Measurements from ENCODE around the gene COX14. TPM values are rescaled to one million over a fixed set of nuclear protein-coding genes. Genes with fewer than 3 reads are reported as not detected.

COX14 gene
- total and polyA plus RNA-seq, 4 donors, result 26.7 to 172 (median 53.5) TPM

DNA sequence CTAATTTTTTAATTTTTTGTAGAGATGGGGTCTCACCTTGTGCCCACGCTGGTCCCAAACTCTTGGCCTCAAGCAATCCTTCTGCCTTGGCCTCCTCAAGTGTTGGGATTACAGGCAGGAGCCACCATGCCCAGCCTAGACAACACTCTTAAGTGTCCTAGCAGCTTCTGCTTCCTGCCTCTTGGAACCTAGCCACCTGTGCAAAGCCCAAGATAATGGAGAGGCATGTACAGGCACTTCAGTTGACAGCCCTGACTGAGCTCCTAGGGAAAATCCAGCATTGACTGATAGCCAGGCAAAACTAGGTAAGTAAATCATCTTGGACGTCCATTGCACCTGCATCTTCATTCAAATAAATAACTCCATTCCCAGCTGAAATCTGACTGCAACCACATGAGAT lies 15.5 kb downstream of the COX14 start (continued):
- TF ChIP-seq, protein P1, sequence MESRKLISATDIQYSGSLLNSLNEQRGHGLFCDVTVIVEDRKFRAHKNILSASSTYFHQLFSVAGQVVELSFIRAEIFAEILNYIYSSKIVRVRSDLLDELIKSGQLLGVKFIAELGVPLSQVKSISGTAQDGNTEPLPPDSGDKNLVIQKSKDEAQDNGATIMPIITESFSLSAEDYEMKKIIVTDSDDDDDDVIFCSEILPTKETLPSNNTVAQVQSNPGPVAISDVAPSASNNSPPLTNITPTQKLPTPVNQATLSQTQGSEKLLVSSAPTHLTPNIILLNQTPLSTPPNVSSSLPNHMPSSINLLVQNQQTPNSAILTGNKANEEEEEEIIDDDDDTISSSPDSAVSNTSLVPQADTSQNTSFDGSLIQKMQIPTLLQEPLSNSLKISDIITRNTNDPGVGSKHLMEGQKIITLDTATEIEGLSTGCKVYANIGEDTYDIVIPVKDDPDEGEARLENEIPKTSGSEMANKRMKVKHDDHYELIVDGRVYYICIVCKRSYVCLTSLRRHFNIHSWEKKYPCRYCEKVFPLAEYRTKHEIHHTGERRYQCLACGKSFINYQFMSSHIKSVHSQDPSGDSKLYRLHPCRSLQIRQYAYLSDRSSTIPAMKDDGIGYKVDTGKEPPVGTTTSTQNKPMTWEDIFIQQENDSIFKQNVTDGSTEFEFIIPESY (IDR thresholded peaks at IDR 0.05), result no peak
- TF ChIP-seq RAD21 (IDR thresholded peaks at IDR 0.05), result no peak
- TF ChIP-seq, protein P2, sequence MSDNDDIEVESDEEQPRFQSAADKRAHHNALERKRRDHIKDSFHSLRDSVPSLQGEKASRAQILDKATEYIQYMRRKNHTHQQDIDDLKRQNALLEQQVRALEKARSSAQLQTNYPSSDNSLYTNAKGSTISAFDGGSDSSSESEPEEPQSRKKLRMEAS (IDR thresholded peaks at IDR 0.05), result no peak
- no peak for TF ChIP-seq NR2F2 (IDR thresholded peaks at IDR 0.05)
- no peak for TF ChIP-seq RXRA (IDR thresholded peaks at IDR 0.05)
- TF ChIP-seq YY1 (IDR thresholded peaks at IDR 0.05), result no peak
- TF ChIP-seq GABPA (IDR thresholded peaks at IDR 0.05 in 1 of 2, conservative IDR thresholded peaks at IDR 0.05 in 1 of 2), result no peak
- TF ChIP-seq FOXA1 (IDR thresholded peaks at IDR 0.05), result no peak
- no peak for TF ChIP-seq HNF4G (IDR thresholded peaks at IDR 0.05)

- no peak overlapping the region for H3K27ac ChIP-seq (ENCODE audit: low read depth in 1 of 2, low read length in 2 of 2)
- H3K9ac ChIP-seq (ENCODE audit: low read depth in 1 of 2, low read length in 2 of 2), result no peak overlapping the region
- no peaks in the 10 kb centered on the region for H3K9me3 ChIP-seq (ENCODE audit: control insufficient read depth in 4 of 4, low read length in 3 of 4)
- no peak for DNase-seq (ENCODE audit: low spot score)
- H3K4me3 ChIP-seq (ENCODE audit: low read depth in 1 of 3, low read length in 3 of 3), result no peak overlapping the region
- H3K36me3 ChIP-seq (ENCODE audit: control insufficient read depth in 4 of 4, insufficient read depth in 3 of 4, low read depth in 1 of 4, low read length in 3 of 4), result peaks cover 0 to 24% (median 17%) of the 10 kb centered on the region in 4 donors
- no peaks in the 10 kb centered on the region for H3K27me3 ChIP-seq (ENCODE audit: control insufficient read depth in 4 of 4, insufficient read depth in 4 of 4, low read length in 3 of 4)
- WGBS, result 94% methylated on average over 4 of the region's 4 CpGs
- no peak for TF ChIP-seq RAD21 (IDR thresholded peaks at IDR 0.05)
- TF ChIP-seq, protein P3, sequence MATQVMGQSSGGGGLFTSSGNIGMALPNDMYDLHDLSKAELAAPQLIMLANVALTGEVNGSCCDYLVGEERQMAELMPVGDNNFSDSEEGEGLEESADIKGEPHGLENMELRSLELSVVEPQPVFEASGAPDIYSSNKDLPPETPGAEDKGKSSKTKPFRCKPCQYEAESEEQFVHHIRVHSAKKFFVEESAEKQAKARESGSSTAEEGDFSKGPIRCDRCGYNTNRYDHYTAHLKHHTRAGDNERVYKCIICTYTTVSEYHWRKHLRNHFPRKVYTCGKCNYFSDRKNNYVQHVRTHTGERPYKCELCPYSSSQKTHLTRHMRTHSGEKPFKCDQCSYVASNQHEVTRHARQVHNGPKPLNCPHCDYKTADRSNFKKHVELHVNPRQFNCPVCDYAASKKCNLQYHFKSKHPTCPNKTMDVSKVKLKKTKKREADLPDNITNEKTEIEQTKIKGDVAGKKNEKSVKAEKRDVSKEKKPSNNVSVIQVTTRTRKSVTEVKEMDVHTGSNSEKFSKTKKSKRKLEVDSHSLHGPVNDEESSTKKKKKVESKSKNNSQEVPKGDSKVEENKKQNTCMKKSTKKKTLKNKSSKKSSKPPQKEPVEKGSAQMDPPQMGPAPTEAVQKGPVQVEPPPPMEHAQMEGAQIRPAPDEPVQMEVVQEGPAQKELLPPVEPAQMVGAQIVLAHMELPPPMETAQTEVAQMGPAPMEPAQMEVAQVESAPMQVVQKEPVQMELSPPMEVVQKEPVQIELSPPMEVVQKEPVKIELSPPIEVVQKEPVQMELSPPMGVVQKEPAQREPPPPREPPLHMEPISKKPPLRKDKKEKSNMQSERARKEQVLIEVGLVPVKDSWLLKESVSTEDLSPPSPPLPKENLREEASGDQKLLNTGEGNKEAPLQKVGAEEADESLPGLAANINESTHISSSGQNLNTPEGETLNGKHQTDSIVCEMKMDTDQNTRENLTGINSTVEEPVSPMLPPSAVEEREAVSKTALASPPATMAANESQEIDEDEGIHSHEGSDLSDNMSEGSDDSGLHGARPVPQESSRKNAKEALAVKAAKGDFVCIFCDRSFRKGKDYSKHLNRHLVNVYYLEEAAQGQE (IDR thresholded peaks at IDR 0.05), result no peak
- TF ChIP-seq, protein P2 (IDR thresholded peaks at IDR 0.05), result no peak
- TF ChIP-seq, protein P4, sequence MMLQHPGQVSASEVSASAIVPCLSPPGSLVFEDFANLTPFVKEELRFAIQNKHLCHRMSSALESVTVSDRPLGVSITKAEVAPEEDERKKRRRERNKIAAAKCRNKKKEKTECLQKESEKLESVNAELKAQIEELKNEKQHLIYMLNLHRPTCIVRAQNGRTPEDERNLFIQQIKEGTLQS (IDR thresholded peaks at IDR 0.05), result no peak
- TF ChIP-seq RXRA (IDR thresholded peaks at IDR 0.05), result no peak
- TF ChIP-seq SP1 (IDR thresholded peaks at IDR 0.05), result no peak
- no peak for TF ChIP-seq EGR1 (IDR thresholded peaks at IDR 0.05; ENCODE audit: low read depth in 2 of 2)
- TF ChIP-seq YY1 (IDR thresholded peaks at IDR 0.05), result no peak
- TF ChIP-seq HNF4A (conservative IDR thresholded peaks at IDR 0.05), result no peak
- TF ChIP-seq NR2F2 (IDR thresholded peaks at IDR 0.05), result no peak
- no peak for TF ChIP-seq GABPA (IDR thresholded peaks at IDR 0.05 in 1 of 2, conservative IDR thresholded peaks at IDR 0.05 in 1 of 2)
- TF ChIP-seq TAF1 (conservative IDR thresholded peaks at IDR 0.05), result no peak
- no peak for TF ChIP-seq FOXA2 (IDR thresholded peaks at IDR 0.05)
- no peak for TF ChIP-seq FOXA1 (IDR thresholded peaks at IDR 0.05)
- no peak for TF ChIP-seq HNF4G (IDR thresholded peaks at IDR 0.05)
- TF ChIP-seq JUND (IDR thresholded peaks at IDR 0.05), result no peak
- TF ChIP-seq, protein P1 (IDR thresholded peaks at IDR 0.05), result no peak
- TF ChIP-seq, protein P5, sequence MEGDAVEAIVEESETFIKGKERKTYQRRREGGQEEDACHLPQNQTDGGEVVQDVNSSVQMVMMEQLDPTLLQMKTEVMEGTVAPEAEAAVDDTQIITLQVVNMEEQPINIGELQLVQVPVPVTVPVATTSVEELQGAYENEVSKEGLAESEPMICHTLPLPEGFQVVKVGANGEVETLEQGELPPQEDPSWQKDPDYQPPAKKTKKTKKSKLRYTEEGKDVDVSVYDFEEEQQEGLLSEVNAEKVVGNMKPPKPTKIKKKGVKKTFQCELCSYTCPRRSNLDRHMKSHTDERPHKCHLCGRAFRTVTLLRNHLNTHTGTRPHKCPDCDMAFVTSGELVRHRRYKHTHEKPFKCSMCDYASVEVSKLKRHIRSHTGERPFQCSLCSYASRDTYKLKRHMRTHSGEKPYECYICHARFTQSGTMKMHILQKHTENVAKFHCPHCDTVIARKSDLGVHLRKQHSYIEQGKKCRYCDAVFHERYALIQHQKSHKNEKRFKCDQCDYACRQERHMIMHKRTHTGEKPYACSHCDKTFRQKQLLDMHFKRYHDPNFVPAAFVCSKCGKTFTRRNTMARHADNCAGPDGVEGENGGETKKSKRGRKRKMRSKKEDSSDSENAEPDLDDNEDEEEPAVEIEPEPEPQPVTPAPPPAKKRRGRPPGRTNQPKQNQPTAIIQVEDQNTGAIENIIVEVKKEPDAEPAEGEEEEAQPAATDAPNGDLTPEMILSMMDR (IDR thresholded peaks at IDR 0.05; ENCODE audit: low read depth, low read length, missing input control), result no peak
- H3K4me1 ChIP-seq (ENCODE audit: control insufficient read depth in 4 of 4, insufficient read depth in 4 of 4, low read length in 3 of 4), result peaks cover 0 to 2% (median 0%) of the 10 kb centered on the region in 4 donors
These were observed 17.3 kb downstream of the COX14 start for GRCh38 chr12:50129290-50129689.

Data from liver (tissue), 9 donors.